Activated naive CD4-positive, alpha-beta T cell (primary cell): ENCODE measurements around the gene MORF4L1.

ENCODE experiments used
- DNase-seq, 4 experiments: peaks; one replicate each; lab custom pipeline; 2025; lab: John Stamatoyannopoulos, UW

MORF4L1 gene

GRCh38 chr15:78946493-78946892 lies 73.8 kb downstream of the MORF4L1 start:
- no peak for DNase-seq

GRCh38 chr15:78947506-78947905 lies 74.8 kb downstream of the MORF4L1 start:
- no peak for DNase-seq
